SK-N-SH (cell line): Measurements from ENCODE around the gene AP4E1.
"Not testable (repeated sequence)": the region's sequence is repeated elsewhere in the genome, so short reads cannot be mapped to it uniquely, and the experiment has no call there.

Experiments used
- CHD2 ChIP-seq: fragments of 150-350 bp; IDR thresholded peaks from 2 replicates; pipeline ENCODE4 v1.6.1; 2018; ENCODE audit warnings: low read length; ENCODE audit not compliant: partially characterized antibody
- CTCF ChIP-seq: fragments of 200-600 bp; sonication (generic); IDR thresholded peaks from 2 replicates; pipeline ENCODE4 v1.6.1; 2017; ENCODE audit warnings: antibody characterized with exemption, mild to moderate bottlenecking, moderate library complexity
- EZH2phosphoT487 ChIP-seq: fragments of 200-600 bp; sonication (generic); IDR thresholded peaks from 2 replicates; pipeline ENCODE4 v1.6.1; 2017; ENCODE audit warnings: low read depth, mixed run types, mild to moderate bottlenecking, antibody characterized with exemption, moderate library complexity, borderline replicate concordance
- JUND ChIP-seq: IDR thresholded peaks from 2 replicates; pipeline ENCODE4 v1.4.0; 2012
- SMC3 ChIP-seq: IDR thresholded peaks from 2 replicates; pipeline ENCODE4 v1.6.1; 2012; ENCODE audit warnings: low read depth, low read length, improper control_type of control experiment
- TEAD4 ChIP-seq: IDR thresholded peaks from 2 replicates; pipeline ENCODE4 v1.4.0; 2012; ENCODE audit warnings: mild to moderate bottlenecking, borderline replicate concordance; ENCODE audit not compliant: insufficient read depth
- USF1 ChIP-seq: IDR thresholded peaks from 2 replicates; pipeline ENCODE4 v1.4.0; 2012; ENCODE audit warnings: low read depth, borderline replicate concordance

- not testable (repeated sequence) for TF ChIP-seq JUND, TEAD4, CTCF, EZH2phosphoT487, SMC3, USF1, CHD2
These were observed 33.2 kb upstream of the AP4E1 start for GRCh38 chr15:50875238-50875637.
